SH-SY5Y (cell line): ENCODE data around the gene KLF1.

Experiments
- GATA2 ChIP-seq: IDR thresholded peaks from 2 replicates; pipeline ENCODE4 v1.6.1; 2011; ENCODE audit warnings: mild to moderate bottlenecking, low read depth, low read length
- GATA3 ChIP-seq: IDR thresholded peaks from 2 replicates; pipeline ENCODE4 v1.6.1; 2011; ENCODE audit warnings: low read depth, mild to moderate bottlenecking, low read length, moderate library complexity

DNA sequence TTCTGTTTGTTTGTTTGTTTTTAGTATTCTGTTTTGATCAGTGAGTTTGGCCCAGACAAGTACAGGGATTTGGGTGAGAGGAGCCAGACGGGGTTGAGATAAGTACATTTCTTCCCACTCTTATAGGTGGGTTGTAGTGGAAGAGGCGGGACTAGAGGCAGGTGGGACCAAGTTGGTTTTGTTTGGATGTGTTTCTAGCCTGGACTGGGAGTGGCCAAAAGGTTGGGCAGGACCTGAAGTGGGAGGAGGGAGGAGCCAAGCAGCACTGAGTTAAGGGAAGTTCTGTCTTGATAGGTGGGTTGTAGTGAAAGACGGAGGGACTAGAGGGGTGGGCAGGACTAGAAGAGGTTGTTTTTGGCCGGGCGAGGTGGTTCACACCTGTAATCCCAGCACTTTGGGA, 14.7 kb downstream of the KLF1 start:
- TF ChIP-seq GATA2 = no peak
- no peak for TF ChIP-seq GATA3
